ENCODE data around the gene ANXA1.

ANXA1 gene

GRCh38 chr9:73138516-73138915, 13.1 kb upstream of the ANXA1 start:
- DNase-seq (ENCODE audit: low read depth in 2 of 2): no peak

- no peak for DNase-seq (ENCODE audit: low read depth in 2 of 2)
Measured at GRCh38 chr9:73141282-73141681, 10.4 kb upstream of the ANXA1 start.

- no peak for DNase-seq (ENCODE audit: low read depth in 2 of 2)
Measured at GRCh38 chr9:73143711-73144328, 7.8 kb upstream of the ANXA1 start.

DNA sequence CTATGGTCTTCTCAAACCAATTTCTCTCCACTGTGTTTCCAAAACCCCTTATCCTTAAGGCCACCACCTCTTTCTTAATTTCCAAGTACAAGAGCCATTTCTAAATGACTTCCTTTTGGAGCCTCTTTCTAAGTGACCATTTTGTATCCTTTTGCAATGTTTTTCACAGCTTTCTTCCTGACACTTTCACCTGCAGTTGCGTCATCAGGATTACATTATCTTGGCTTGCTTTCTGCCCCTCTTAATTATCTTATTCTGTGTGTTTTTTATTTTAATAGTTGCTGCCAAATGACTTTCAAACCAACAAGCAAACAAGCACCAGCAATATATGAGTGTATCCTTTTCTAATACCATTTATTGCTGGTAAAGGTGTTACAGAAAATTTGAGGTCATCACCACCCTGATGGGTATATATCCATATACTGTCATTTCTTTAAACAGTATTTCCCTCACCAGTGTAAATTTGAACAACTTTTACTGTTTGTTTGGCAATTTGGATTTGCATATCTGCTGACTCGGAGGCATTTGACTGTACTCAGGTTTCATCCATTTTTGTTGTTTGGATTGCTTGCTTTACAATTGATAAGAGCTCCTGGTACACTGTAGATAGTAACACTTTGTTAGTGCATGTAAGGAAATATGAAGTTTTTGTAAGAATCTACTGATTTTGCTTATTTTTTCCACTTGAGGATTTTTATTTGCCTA, 5.4 kb upstream of the ANXA1 start:
- no peak for DNase-seq (ENCODE audit: low read depth in 2 of 2)

DNA sequence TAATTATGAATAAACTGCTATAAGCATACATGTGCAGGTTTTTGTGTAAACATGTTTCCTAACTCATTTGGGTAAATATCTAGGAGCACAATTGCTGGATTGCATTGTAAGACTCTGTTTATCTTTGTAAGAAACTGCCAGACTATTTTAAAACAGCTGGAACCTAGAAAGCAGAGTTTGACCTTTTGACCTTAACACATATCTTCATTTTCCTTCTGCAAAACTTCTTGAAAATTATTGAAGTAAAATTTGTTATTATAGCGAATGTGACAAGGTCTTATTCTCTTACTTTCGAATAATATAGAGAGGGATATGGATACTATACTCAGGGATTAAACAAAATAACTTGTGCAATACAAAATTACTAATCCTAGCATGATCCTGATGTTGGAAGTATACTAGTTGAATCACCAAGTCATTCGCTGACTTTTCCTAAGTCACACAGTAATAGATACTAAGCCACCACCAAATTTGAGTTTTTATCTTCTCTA, 3.2 kb upstream of the ANXA1 start:
- no peak for DNase-seq (ENCODE audit: low read depth in 2 of 2)

GRCh38 chr9:73149371-73150067, 2.1 kb upstream of the ANXA1 start:
- no peak for DNase-seq (ENCODE audit: low read depth in 2 of 2)

DNA sequence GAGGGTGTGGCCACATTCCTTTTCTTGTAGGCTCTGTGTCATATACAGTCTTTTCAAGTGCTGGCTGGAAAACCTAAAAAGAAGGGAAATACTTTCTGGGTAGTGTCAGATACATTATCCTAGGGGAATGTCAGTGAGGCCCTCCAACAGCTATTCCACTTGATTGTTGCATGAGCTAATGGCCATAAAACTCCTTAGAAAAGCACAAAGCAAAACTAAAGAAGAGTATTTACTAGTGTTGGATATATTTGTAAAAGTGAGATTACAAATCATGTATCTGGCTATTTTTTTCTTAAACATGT, 829 bp downstream of the ANXA1 start:
- DNase-seq (ENCODE audit: low read depth in 2 of 2): no peak

GRCh38 chr9:73152953-73153352, 1.3 kb downstream of the ANXA1 start:
- no peak for DNase-seq (ENCODE audit: low read depth in 2 of 2)

- DNase-seq (ENCODE audit: low read depth in 2 of 2): no peak
Measured at GRCh38 chr9:73153793-73154227, 2.1 kb downstream of the ANXA1 start.

GRCh38 chr9:73154271-73154670, 2.6 kb downstream of the ANXA1 start:
- DNase-seq (ENCODE audit: low read depth in 2 of 2): no peak

DNA sequence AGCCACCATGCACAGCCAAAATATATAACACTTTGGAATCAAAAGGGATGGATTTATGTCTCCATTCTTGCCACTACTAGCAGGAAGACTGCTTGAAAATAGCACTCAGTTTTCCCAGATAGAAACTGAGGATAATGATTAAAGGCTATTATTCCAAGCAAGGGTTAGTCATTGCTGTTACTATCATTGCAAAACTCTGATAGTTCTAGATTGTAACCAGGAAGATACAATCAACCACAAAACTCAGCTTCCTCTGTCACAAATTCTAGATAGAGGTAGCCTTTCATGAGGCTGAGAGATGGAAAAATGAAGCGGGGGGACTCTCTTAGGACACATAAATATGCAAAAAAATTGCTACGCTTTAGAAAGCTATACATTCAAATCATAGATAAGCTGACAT, 3.1 kb downstream of the ANXA1 start:
- no peak for DNase-seq (ENCODE audit: low read depth in 2 of 2)

DNA sequence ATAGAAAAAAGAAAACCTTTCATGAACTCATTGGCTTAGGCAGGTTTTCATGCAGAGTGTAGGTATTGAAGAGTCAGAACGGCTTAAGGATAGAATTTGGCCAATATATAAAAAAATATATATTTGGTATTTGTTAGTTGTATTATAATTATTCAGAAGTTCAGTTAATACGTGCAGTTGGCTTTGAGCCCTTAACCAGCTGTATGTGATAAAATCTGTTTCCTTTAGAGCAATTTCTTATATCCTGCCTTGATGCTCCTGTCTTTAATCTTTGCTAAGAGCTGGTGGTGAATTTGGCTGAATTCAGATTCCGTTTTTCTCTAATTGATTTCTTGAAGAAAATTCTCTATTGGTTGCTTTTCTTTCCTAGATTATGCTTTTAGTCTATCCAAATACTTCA, 3.7 kb downstream of the ANXA1 start:
- DNase-seq (ENCODE audit: low read depth in 2 of 2): no peak

GRCh38 chr9:73155968-73156864, 4.6 kb downstream of the ANXA1 start:
- no peak for DNase-seq (ENCODE audit: low read depth in 2 of 2)

DNA sequence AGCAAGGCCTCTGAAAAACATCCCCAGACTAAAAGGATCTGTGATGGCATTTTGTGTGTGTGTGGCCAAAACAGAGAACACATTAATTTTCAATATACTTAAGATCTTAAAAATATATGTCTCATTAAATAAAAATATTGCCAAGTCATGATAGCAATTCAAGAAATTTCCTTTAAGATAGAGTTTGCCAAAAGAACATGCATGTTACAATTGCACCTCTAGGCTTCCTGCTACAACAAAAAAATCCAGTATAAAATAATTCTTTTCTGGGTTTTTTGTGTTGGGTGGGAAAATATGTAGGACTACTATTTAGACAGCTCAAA, 5.2 kb downstream of the ANXA1 start:
- no peak for DNase-seq (ENCODE audit: low read depth in 2 of 2)

- DNase-seq (ENCODE audit: low read depth in 2 of 2): no peak
Measured at GRCh38 chr9:73157811-73158210, 6.1 kb downstream of the ANXA1 start.

DNA sequence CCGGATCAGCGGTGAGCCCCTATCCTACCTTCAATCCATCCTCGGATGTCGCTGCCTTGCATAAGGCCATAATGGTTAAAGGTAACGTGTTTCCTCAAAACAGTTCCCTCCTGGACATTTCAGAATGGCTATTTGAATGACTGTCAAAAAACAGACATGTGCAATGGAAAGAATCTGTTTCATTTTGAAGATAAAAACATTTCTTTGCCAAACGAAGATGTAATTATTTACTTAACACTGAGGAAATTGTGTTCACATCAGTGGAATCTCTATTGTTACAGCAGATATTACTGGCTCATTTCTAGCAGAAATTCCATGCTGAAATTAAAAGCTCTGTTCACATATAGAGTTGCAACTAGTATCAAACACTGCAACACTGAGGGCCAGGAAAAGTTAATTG, 7.1 kb downstream of the ANXA1 start:
- DNase-seq (ENCODE audit: low read depth in 2 of 2): no peak

DNA sequence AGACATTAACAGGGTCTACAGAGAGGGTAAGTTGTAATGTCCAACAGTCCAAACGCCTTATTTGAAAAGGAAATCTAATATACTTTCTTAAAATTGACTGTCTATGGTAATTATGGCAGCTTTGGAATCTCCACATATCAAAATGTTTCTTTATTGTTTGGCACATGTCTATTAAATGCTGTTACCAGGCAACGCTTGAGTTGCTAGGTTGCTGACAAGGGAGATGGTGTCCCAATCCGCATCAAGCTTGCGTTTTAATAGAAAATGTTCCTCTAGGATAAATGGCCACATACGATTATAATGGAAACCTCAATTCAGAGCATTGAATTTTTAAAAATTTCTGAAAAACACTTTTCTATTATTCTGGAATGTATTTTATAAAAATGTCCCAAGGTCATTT, 9.2 kb downstream of the ANXA1 start:
- DNase-seq (ENCODE audit: low read depth in 2 of 2): no peak

DNA sequence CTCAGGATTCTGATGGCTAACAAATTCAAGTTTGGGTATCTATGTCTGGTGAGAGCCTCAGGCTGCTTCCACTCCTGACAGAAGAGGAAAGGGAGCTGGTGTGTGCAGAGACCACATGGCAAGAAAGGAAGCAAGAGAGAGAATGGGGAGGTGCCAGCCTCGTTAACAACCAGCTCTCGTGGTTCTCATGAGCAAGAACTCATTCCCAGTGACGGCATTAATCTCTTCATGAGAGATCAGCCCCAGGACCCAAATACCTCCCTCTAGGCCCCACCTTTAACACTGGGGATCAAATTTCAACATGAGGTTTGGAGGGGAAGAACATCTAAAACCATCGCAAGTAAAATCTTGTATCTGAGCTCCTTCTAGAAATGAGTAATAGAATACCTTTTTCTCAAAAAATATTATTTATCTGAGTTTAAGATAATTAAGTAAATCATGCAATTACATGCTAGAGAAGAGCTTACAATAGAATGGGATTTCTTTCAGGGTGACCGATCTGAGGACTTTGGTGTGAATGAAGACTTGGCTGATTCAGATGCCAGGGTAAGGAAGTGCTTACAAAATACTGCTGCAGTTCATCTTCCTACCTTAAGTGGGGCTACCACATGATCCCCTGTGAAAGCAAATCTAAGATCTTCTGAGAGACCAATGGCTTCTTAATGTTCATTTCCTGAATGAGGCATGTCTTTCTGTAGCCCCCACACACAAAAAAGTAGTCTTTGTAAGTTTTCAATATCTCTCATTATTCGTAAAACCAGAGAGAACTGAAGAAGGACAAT, 11.5 kb downstream of the ANXA1 start:
- no peak for DNase-seq (ENCODE audit: low read depth in 2 of 2)

DNA sequence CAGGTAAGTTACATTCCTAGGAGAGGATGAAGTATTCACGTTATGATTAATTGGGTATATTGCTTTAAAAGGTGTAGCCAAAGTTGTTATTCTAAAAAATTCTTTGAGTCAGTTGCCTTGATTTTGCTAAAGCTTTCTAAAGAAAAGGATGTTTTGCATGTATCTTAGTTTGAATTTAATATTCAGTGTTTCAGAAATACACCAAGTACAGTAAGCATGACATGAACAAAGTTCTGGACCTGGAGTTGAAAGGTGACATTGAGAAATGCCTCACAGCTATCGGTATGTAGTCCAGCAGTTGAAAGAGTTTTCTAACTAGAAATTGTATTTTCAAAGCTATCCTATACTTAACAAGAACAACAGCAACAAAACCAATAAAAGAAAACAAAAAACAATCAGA, 14.2 kb downstream of the ANXA1 start:
- no peak for DNase-seq (ENCODE audit: low read depth in 2 of 2)

DNA sequence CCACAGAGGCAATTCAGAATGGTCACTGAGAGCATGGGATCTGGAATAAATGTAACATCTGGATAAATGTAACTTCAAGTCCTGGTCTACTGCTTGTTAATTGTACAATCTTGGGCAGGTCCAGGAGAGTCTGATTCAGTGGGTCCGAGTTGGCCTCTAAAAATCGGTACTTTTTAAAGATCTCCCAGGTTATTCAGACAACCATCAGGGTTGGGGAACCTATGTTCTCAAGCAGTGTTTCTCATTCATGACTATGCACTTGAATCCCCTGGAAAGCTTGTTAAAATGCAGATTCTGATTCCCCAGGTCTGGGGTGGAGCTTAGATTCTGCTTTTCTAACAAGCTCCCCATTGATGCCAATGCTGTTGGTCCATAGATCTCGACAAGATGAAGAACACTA, 14.8 kb downstream of the ANXA1 start:
- no peak for DNase-seq (ENCODE audit: low read depth in 2 of 2)

GRCh38 chr9:73167614-73168013, 15.9 kb downstream of the ANXA1 start:
- no peak for DNase-seq (ENCODE audit: low read depth in 2 of 2)

Data from stimulated activated CD8-positive, alpha-beta memory T cell treated with anti-CD3 and anti-CD28 coated beads, Interleukin-7, amount 100 ng/mL, for 1 hour (primary cell).